Stimulated activated effector memory CD8-positive, alpha-beta T cell treated with anti-CD3 and anti-CD28 coated beads, Interleukin-12 subunit alpha, Interleukin-12 subunit beta, amount 100 ng/mL, for 72 hours (primary cell): Measurements from ENCODE around the gene EVC2.

Experiments
- ATAC-seq: fragments of 150-1000 bp; cut with Tn5 transposase; 2 replicates; pipeline ENCODE4 v1.10.0; 2021
- DNase-seq, 2 donors: peaks; one replicate each; pipeline ENCODE4 v3.0.0; 2021 to 2022; ENCODE audit warnings: low spot score in 2 of 2
- H3K27ac Mint-ChIP-seq: one replicate; pipeline ENCODE4 v1.8.0; 2022; ENCODE audit warnings: mild to moderate bottlenecking, mixed read lengths
- H3K36me3 Mint-ChIP-seq: one replicate; pipeline ENCODE4 v1.8.0; 2022; ENCODE audit warnings: mild to moderate bottlenecking, mixed read lengths
- H3K4me1 Mint-ChIP-seq: one replicate; pipeline ENCODE4 v1.8.0; 2022; ENCODE audit warnings: mixed read lengths
- H3K4me3 Mint-ChIP-seq: one replicate; pipeline ENCODE4 v1.8.0; 2022; ENCODE audit warnings: mild to moderate bottlenecking, mixed read lengths
- H3K9me3 Mint-ChIP-seq: one replicate; pipeline ENCODE4 v1.8.0; 2022; ENCODE audit warnings: mixed read lengths

The EVC2 gene

DNA sequence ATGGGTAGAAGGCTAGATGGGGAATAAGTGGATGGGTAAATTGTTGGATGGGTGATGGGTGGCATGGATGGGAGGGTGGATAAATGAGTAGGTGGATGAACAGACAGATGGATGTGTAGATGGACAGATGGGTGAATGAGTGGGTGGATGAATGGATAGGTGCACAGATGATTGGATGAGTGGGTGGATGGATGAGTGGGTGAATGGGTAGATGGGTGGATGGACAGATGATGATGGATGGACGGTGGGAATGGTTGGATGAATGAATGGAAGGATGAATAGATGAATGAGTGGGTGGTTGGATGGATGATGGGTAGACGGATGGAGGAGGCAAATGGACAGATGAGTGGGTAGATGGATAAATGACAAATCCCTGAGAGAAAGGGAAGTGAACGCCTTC lies 68.3 kb downstream of the EVC2 start:
- no peak for ATAC-seq
- Mint-ChIP-seq H3K36me3 (no peaks in the 10 kb centered on the region), H3K4me3 (no peak overlapping the region), H3K9me3 (no peaks in the 10 kb centered on the region), H3K27ac (no peak overlapping the region), H3K4me1 (no peaks in the 10 kb centered on the region)
- DNase-seq: no peak

DNA sequence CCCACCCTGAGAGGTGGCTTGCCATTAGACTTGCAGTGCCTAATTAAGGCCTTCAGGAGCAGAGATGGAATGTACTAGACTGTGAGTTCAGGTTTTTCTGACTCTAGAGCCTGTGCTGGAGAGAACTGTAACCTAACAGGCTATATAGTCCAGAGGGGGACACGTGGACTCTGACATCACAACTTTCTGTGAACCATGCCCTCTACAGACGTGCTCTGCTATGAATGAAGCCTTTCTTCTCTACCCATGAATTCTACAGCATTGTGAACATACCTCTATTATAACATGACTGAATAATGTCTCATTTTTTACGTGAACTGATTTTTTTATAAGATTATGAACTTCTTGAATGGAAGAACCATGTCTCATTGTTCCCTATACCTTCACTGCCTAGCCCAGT lies 68.8 kb downstream of the EVC2 start:
- ATAC-seq: no peak
- Mint-ChIP-seq H3K27ac (no peak overlapping the region), H3K9me3 (no peaks in the 10 kb centered on the region), H3K36me3 (no peaks in the 10 kb centered on the region), H3K4me3 (no peak overlapping the region), H3K4me1 (no peaks in the 10 kb centered on the region)
- no peak for DNase-seq

DNA sequence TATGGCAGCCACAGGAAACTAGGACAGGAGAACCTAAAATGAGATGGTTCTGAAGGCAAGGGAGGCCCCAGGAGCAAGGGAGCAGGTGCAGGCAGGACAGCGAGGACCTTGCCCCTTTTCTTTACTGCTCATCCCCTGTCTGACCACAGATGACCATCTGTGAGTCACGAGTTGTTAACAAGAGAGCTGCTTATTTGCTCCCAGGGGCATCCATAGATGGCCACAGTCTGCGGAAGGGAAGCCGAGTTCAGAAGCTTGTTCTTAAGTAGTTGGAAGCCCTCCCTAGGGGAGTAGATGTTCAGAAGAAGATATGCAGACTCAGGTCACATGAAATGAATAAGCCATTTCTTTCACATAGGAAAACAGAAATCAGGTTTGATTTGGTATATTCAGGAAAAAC lies 69.4 kb downstream of the EVC2 start:
- ATAC-seq: no peak
- no peaks in the 10 kb centered on the region for H3K36me3 Mint-ChIP-seq
- H3K27ac Mint-ChIP-seq: no peak overlapping the region
- H3K9me3 Mint-ChIP-seq: no peaks in the 10 kb centered on the region
- no peaks in the 10 kb centered on the region for H3K4me1 Mint-ChIP-seq
- no peak overlapping the region for H3K4me3 Mint-ChIP-seq
- no peak for DNase-seq

DNA sequence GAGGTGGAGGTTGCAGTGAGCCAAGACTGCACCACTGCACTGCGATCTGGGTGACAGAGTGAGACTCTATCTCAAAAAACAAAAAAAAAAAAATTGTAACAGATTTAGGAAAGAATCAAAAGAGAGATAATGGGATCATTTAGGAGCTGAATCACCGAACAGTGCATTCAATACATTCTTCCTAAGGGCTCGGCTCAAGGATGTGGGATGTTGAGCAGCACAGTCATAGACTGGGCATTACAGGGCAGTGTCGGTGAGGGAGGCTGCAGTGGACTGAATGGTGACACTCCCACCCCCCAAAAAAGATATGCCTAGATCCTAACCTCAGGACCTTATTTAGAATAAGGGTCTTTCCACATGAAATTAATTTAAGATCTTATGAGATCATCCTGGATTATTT lies 70.0 kb downstream of the EVC2 start:
- Mint-ChIP-seq H3K27ac (no peak overlapping the region), H3K9me3 (no peaks in the 10 kb centered on the region), H3K36me3 (no peaks in the 10 kb centered on the region), H3K4me1 (no peaks in the 10 kb centered on the region), H3K4me3 (no peak overlapping the region)
- DNase-seq (no peak), ATAC-seq (no peak)

DNA sequence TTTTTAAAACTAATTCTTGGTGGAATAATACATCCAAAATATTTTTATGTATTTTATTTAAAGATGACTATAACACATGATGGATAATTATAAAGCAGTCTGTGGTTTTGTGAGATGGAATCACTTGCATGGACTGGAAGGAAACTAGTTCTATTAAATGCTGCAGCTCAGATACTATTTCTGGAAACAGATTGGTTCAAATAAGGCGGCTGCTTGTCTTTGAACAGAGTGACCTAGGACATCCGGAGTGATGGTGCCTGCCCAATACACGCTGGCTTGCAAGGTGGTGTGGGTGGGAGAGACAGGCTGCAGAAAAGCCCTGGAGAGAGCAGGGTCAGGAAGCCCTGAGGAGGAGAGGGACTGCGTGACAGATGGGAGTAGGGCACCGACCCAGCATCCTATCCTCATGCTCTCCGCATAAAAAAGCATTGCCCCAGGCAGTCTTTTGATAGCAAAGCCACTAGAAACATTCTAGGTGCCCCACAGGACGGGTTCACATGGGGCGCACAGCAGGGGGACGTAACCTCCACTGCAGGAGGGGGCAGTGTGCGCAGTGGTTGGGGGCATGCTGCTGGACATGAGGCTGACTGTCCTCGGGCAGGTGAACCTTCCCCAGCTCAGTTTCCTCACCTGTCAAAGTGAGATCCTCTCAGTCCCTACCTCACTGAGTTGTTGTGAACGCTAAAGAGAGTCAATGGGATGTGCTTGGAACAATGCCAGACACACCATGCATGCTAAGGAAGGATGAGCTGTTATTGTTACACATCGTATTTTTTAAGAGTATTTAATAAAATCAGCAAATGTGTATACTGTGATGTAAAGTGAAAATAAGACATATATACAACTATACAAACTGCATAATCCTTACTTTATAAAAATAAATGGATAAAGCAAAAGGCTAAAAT lies 71.3 kb downstream of the EVC2 start:
- H3K4me1 Mint-ChIP-seq: no peaks in the 10 kb centered on the region
- no peak overlapping the region for H3K27ac Mint-ChIP-seq
- DNase-seq (no peak), ATAC-seq (no peak)
- H3K36me3 Mint-ChIP-seq: no peaks in the 10 kb centered on the region
- H3K9me3 Mint-ChIP-seq: no peaks in the 10 kb centered on the region
- H3K4me3 Mint-ChIP-seq: no peak overlapping the region

DNA sequence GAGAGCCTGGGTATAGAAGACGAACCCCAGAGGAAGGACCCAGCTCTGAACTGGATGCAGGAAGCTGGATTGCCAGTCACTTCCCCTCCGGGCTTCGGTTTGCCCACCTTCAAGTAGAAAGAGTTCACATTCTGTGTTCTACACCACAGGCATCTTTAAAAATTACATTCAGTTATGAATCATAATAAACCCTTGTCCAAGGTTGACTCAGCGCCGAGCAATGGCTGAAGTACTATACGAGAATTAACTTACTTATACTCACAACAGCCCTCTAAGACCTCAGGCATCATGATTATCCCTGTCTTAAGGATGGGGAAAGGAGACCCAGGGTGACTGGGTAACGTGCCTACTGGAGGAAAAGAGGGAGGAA lies 72.5 kb downstream of the EVC2 start:
- no peaks in the 10 kb centered on the region for H3K4me1 Mint-ChIP-seq
- peak; percentile 55 for ATAC-seq
- no peak overlapping the region for H3K4me3 Mint-ChIP-seq
- no peaks in the 10 kb centered on the region for H3K36me3 Mint-ChIP-seq
- no peak for DNase-seq
- H3K9me3 Mint-ChIP-seq: no peaks in the 10 kb centered on the region
- H3K27ac Mint-ChIP-seq: no peak overlapping the region

DNA sequence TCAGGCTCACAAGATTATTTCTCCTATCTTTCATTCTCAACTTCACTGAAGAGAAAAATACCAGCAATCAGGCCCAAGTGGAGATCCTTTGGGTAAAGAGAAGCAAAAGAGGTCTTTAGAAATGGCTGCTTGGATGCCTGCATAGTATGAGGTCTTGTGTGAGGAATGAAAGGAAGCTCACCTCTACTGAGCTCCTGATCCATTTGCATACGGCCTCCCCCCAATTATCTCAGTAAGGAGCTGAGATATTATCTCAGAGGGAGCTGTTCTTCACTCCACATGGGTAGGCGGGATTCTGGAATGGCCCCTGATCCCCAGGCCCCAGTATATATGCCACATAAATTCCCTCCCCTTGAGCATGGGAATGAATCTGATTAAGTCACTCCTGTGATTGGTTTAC lies 75.8 kb downstream of the EVC2 start:
- DNase-seq: no peak
- no peak overlapping the region for H3K4me3 Mint-ChIP-seq
- no peaks in the 10 kb centered on the region for H3K36me3 Mint-ChIP-seq
- ATAC-seq: no peak
- H3K9me3 Mint-ChIP-seq: no peaks in the 10 kb centered on the region
- no peaks in the 10 kb centered on the region for H3K4me1 Mint-ChIP-seq
- H3K27ac Mint-ChIP-seq: no peak overlapping the region

DNA sequence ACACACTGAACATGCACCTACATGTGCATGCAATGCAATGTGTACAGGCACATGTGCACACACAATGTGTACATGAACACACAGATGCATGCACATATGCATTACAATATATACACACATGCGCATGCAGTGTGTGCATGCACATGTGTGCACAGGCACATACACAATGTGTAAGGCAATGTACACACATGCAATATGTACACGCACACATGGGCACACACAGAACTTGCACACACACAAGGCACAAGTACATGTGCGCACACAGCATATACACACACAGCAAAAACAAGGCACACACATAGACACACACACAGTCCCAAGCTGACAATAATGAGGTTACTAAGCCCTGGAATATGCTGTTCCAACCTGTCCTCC lies 76.3 kb downstream of the EVC2 start:
- no peaks in the 10 kb centered on the region for H3K9me3 Mint-ChIP-seq
- no peak overlapping the region for H3K27ac Mint-ChIP-seq
- DNase-seq (no peak), ATAC-seq (no peak)
- H3K36me3 Mint-ChIP-seq: no peaks in the 10 kb centered on the region
- H3K4me3 Mint-ChIP-seq: no peak overlapping the region
- no peaks in the 10 kb centered on the region for H3K4me1 Mint-ChIP-seq

DNA sequence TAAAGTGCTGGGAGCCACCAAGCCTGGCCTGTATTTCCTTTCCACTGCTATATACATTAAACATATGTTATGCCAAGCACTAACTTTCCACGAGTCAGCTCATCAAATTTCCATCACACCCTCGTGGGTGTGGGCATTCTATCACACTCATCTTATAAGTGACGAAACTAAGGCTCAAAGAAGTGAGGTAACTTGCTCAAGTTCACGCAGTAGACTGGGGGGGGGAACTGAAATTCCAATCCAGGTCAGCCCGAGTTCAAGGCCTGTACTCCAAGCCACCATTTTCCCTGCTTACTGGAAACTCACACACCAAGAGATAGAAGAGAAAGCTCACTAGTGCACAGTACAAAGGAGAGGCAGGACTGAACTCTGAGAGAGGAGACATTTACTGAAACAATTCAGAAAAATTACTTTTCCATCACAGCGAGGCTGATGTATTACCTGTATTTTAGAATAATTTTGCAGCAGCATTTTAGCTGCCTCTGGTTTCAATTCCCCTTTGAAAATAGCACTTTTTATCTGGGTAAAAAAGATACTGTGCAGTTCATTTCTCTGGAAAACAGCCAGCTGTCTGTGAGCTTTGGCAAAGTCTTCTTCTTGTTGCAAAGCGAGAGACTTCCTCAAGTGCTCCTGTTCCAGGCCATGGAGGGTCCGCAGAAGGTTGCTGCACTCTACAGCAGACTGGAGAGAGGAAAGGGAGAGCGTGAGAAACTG lies 76.8 kb downstream of the EVC2 start:
- H3K27ac Mint-ChIP-seq: no peak overlapping the region
- no peak for DNase-seq

DNA sequence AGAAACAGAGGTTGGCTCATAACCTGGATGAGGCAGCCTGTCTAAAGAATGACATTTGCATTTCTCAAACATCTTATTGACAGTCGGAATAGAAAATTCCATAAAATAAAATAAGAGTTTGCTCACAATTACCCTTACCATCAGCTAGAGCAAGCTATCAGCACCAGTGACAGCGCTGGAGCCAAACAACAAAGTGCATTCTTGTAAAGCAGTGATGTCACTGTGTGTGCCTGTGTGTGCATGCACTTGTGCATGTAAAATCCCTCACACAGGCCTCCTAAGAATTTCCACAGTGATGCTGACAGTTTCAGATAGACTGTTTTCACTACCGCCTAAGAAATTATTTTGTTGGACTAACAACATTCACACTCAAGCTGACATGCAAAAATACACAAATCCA lies 77.6 kb downstream of the EVC2 start:
- Mint-ChIP-seq H3K9me3 (no peaks in the 10 kb centered on the region), H3K36me3 (no peaks in the 10 kb centered on the region), H3K4me1 (no peaks in the 10 kb centered on the region), H3K4me3 (no peak overlapping the region), H3K27ac (no peak overlapping the region)
- ATAC-seq (no peak), DNase-seq (no peak)

More for the DNA sequence above, 76.8 kb downstream of the EVC2 start:
- Mint-ChIP-seq H3K4me3 (no peak overlapping the region), H3K36me3 (no peaks in the 10 kb centered on the region), H3K9me3 (no peaks in the 10 kb centered on the region), H3K4me1 (no peaks in the 10 kb centered on the region)
- ATAC-seq: no peak

DNA sequence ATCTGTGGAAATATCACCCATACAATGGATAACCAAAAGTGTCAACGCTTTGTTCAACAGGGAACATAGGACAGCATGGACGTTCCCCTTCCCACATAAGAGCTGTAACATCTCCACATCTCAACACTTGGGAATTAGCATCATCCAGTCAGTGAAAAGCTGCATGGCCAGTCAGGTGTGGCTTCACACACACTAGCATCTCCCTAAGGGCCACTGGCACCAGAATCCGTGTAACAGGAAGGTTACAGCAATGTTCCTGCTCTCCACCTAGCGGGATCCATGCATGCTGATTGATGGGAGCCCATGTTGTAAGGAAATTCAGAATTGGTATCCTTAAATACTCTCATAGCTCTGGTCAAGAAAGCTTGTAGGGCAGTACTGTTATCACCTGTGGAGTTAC lies 78.8 kb downstream of the EVC2 start:
- Mint-ChIP-seq H3K4me1 (no peaks in the 10 kb centered on the region), H3K9me3 (no peaks in the 10 kb centered on the region), H3K36me3 (no peaks in the 10 kb centered on the region), H3K27ac (no peak overlapping the region), H3K4me3 (no peak overlapping the region)
- no peak for ATAC-seq
- no peak for DNase-seq

DNA sequence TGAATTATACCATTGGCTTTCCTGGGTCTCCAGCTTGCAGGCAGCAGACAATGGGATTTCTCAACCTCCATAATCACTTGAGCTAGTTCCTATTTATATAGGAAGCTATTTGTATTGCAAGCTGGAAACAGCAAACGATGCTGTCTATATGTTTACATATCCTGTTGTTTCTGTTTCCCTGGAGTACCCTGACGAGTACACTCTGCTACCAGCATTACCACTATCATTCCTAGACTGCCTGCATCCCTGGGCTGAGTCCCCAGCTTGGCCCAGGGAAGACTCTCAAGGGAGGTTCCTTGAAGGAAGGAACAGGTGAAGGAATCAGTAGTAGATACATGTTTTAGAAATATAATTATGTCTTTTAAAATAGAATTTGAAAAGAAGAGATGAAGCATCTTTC lies 81.4 kb downstream of the EVC2 start:
- ATAC-seq: no peak
- Mint-ChIP-seq H3K9me3 (no peaks in the 10 kb centered on the region), H3K4me3 (no peak overlapping the region), H3K36me3 (no peaks in the 10 kb centered on the region), H3K27ac (no peak overlapping the region), H3K4me1 (no peaks in the 10 kb centered on the region)
- no peak for DNase-seq

DNA sequence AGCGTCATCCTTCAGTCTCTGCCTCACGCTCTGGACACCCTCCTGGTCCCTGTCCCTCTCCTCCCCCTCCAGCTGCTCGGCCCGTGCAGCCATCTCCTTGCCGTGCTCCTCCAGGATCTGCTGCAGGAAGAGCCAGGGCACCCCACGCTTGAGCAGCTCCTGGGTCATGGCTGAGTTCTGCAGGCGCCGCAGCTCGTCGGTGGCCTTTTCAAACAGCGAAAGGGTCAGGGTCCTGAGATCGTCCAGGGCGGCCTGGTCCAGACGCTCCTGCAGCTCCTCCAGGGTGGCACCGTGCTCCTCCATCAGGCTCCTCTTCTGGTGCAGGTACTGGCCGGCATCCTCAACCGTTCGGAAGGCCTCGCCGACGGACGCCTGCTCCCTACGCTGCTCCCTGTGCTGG lies 85.8 kb downstream of the EVC2 start:
- H3K27ac Mint-ChIP-seq: no peak overlapping the region
- H3K9me3 Mint-ChIP-seq: no peaks in the 10 kb centered on the region
- H3K4me3 Mint-ChIP-seq: no peak overlapping the region
- H3K36me3 Mint-ChIP-seq: no peaks in the 10 kb centered on the region
- DNase-seq (no peak), ATAC-seq (no peak)
- H3K4me1 Mint-ChIP-seq: no peaks in the 10 kb centered on the region

DNA sequence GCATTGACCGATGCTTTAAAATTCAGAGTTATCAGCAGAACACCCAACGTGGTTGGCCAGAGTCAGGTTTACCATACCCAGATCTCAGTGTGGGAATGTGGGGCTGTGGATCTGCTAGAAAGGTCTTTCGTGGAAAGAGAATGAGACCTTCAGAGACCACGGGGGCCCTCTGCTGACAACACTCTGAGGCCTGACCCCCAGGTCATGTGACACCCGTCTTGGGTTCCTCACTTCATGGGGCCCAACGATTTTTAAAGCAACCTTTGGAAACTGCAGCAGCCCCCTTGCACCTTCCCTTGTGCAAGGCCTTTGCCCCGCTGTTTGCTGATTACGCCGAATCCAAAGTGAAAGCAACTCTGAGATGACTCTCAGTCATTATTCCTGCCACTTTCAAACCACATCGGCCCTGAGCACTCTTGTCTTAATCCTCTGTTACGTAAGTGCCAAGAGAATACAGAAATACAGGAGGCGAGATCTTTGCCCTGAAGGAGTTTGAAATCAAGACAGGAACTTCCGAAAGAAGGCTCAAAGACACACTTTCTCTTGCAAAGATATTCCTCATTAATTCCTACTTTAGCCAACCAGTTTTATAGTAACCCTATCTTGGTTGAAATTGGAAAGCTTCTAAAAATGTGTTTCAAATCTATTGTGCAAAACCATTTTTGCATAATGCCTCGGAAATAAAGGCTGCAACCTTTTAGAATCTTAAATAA lies 88.3 kb downstream of the EVC2 start:
- H3K4me1 Mint-ChIP-seq: no peaks in the 10 kb centered on the region
- ATAC-seq (no peak), DNase-seq (no peak)
- H3K36me3 Mint-ChIP-seq: no peaks in the 10 kb centered on the region
- no peak overlapping the region for H3K4me3 Mint-ChIP-seq
- no peak overlapping the region for H3K27ac Mint-ChIP-seq
- H3K9me3 Mint-ChIP-seq: no peaks in the 10 kb centered on the region

DNA sequence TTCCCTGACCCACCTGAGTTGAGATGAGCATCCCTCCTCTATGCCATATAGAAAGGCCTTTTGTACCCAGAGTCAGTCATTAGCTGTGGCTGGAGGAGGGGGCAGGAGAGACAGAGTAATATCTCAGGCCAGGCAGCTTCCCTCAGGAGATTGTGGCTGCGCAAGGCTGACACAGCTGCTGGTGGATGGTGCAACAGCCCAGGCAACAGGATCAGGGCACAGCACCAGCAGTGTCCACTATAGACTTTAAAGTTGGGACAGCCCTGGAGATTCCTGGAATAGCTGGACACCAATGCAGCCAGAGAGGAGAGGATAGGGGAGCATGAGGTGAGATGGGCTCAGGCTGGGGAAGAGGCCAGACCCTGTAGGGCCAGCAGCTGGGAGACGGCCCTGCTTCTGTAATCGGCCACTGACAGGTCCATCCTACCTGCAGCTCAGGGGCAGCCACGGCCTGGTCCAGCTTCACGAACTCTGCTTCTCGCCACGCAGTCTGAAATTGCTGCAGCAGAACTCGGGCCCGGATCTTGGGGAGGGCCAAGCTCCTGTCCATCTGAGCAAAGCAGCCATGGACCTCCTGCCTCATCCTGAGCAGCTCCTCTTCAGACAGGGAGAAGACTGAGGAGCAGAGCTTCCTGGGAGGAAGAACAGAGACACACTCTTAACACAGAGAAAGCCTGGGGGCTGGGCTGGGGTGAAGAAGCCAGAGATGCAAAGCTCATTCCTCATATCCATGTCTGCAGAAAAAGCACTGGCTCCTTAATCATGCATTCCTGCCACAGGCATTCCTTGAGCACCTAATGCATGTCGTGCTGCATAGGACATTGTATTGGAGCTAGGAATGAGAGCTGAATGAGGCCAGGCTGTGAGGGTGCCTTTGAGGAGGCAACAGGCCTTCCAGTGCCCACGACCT lies 90.1 kb downstream of the EVC2 start:
- no peak overlapping the region for H3K4me3 Mint-ChIP-seq
- DNase-seq: no peak
- no peak overlapping the region for H3K27ac Mint-ChIP-seq
- ATAC-seq: peak; percentile 14
- H3K9me3 Mint-ChIP-seq: no peaks in the 10 kb centered on the region
- H3K36me3 Mint-ChIP-seq: peaks cover 9% of the 10 kb centered on the region
- H3K4me1 Mint-ChIP-seq: no peaks in the 10 kb centered on the region
